ENCODE results near the gene SYNJ2.

Gene SYNJ2

DNA sequence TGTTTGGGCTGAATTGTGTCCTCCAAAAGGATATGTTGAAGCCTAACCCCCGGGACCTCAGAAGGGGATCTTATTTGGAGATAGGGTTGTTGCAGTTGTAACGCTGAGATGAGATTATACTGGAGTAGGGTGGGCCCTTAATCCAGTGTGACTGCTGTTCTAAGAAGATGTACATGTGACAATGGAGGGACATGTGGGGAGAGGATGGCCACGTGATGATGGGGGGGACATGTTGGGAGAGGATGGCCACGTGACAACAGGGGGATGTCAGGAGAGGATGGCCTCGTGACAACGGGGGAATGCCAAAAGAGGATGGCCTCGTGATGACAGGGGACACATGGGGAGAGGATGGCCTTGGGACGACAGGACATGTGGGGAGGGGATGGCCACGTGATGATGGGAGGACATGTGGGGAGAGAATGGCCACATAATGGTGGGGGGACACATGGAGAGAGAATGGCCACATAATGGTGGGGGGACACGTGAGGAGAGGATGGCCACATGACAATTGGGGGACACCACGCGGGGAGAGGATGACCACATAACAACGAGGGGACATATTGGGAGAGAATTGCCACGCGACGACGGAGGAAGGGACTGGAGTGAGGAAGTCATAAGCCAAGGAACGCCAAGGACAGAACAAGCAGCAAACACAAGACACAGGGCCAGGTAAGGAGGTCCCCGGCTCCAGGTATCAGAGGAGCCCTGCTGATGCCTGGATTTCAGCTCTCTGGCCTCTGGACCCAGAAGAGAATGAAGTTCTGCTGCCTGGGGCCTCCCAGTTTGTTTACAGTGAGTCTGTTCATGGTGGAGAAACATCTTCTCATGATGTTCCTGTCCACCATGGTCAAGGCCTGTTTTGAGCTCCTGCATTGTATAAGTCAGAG is 29.2 kb downstream of the SYNJ2 start:
- peaks cover 16% of the 10 kb centered on the region for H3K36me3 ChIP-seq (replicated peaks)
- in situ Hi-C loops (cut with HindIII; ENCODE audit: low pct_ligation_motif_present, low sequenced_read_pairs), result no loop called here
- TF ChIP-seq CTCF (IDR thresholded peaks at IDR 0.05; ENCODE audit: low read depth, low read length, missing control alignments), result no peak
- no peaks in the 10 kb centered on the region for H3K27me3 ChIP-seq (replicated peaks)
- no peak for DNase-seq
- no peak overlapping the region for H3K4me3 ChIP-seq (ENCODE audit: low read depth, low read length)
- H3K27ac ChIP-seq, result peak overlapping the region; percentile 38

DNA sequence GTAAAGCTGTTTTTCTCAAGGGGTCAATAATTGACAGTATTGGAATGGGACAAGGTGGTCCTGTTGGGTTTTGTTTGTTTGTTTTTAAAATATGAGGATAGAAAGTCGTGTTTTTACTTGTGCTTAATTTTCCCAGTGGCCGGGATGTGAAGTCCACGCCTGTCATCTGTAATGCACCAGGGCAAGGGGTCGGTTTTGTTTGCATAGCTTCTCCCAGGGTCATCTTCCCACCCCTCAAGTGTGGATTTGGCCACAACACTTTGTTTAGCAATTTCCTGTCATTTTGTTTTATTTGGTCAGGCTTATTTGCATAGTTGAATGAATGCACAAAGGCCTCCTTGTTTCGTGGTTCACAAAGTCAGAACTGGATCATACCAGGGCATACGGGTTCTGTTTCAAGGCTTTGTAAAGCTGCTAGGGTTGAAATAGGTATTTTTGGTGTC is 29.8 kb downstream of the SYNJ2 start:
- Histone ChIP-seq H3K4me3 (ENCODE audit: low read depth, low read length) (no peak overlapping the region), H3K27me3 (replicated peaks) (no peaks in the 10 kb centered on the region), H3K36me3 (replicated peaks) (peaks cover 16% of the 10 kb centered on the region), H3K27ac (peak overlapping the region; percentile 38)
- TF ChIP-seq CTCF (IDR thresholded peaks at IDR 0.05; ENCODE audit: low read depth, low read length, missing control alignments), result no peak
- in situ Hi-C loops (cut with HindIII; ENCODE audit: low pct_ligation_motif_present, low sequenced_read_pairs), result no loop called here
- DNase-seq, result no peak

DNA sequence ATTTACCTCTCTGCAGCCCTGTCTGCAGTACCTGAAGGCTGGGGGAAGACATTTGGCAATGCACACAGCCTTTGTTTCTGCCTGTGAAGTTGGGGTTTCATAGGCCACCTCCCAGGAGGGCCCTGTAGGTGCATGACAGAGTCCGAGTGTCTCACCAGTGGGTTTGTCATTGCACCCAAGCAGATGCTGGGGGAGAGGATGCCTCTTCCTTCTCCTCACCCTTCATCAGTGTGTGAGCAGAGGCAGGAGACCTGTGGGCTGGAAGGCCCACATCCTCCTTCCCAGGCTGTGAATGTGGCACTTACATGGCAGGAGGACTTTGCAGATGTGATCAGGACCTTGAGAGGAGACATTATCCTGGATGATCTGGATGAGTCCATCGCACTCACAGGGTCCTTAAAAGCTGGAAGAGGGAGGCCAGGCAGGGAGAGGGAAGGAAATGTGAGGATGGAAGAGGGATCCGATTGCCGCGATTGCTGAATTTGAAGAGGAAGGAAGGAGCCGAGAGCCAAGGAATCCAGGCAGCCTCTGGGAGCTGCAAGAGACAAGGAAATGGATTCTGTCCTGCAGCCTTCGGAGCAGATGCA is 30.4 kb downstream of the SYNJ2 start:
- Histone ChIP-seq H3K4me3 (ENCODE audit: low read depth, low read length) (no peak overlapping the region), H3K27ac (peak overlapping the region; percentile 38), H3K27me3 (replicated peaks) (no peaks in the 10 kb centered on the region), H3K36me3 (replicated peaks) (peaks cover 16% of the 10 kb centered on the region)
- DNase-seq, result no peak
- TF ChIP-seq CTCF (IDR thresholded peaks at IDR 0.05; ENCODE audit: low read depth, low read length, missing control alignments), result no peak
- in situ Hi-C loops (cut with HindIII; ENCODE audit: low pct_ligation_motif_present, low sequenced_read_pairs), result no loop called here

- Histone ChIP-seq H3K27ac (no peak overlapping the region), H3K27me3 (replicated peaks) (no peaks in the 10 kb centered on the region), H3K36me3 (replicated peaks) (peaks cover 24% of the 10 kb centered on the region), H3K4me3 (ENCODE audit: low read depth, low read length) (no peak overlapping the region)
- no peak for DNase-seq
- no peak for TF ChIP-seq CTCF (IDR thresholded peaks at IDR 0.05; ENCODE audit: low read depth, low read length, missing control alignments)
- in situ Hi-C loops (cut with HindIII; ENCODE audit: low pct_ligation_motif_present, low sequenced_read_pairs), result no loop called here
These were observed 32.3 kb downstream of the SYNJ2 start for GRCh38 chr6:158013904-158014504.

- Histone ChIP-seq H3K27me3 (replicated peaks) (no peaks in the 10 kb centered on the region), H3K27ac (peak overlapping the region; percentile 17), H3K4me3 (ENCODE audit: low read depth, low read length) (no peak overlapping the region), H3K36me3 (replicated peaks) (peaks cover 30% of the 10 kb centered on the region)
- in situ Hi-C loops (cut with HindIII; ENCODE audit: low pct_ligation_motif_present, low sequenced_read_pairs), result no loop called here
- no peak for TF ChIP-seq CTCF (IDR thresholded peaks at IDR 0.05; ENCODE audit: low read depth, low read length, missing control alignments)
- no peak for DNase-seq
These were observed 33.0 kb downstream of the SYNJ2 start for GRCh38 chr6:158014505-158015187.

Measured in brain microvascular endothelial cell (primary cell).